GM19468 (cell line): ENCODE results near the gene SHISA3.

Experiments
- ATAC-seq: cut with Tn5 transposase; IDR thresholded peaks from one replicate; pipeline ENCODE4 v1.9.1; 2021; ENCODE audit warnings: mild to moderate bottlenecking, moderate library complexity, moderate number of reproducible peaks; ENCODE audit not compliant: unreplicated experiment; ENCODE audit errors: extremely low read depth

Gene SHISA3

GRCh38 chr4:42390622-42391354 is 6.5 kb upstream of the SHISA3 start:
- ATAC-seq: no peak

- no peak for ATAC-seq
Observed at GRCh38 chr4:42391355-42391664, 6.0 kb upstream of the SHISA3 start.

- ATAC-seq: no peak
Observed at GRCh38 chr4:42391981-42392380, 5.3 kb upstream of the SHISA3 start.

GRCh38 chr4:42392436-42392835 is 4.9 kb upstream of the SHISA3 start:
- ATAC-seq: no peak

GRCh38 chr4:42395595-42395994 is 1.7 kb upstream of the SHISA3 start:
- no peak for ATAC-seq

- ATAC-seq: no peak
Observed at GRCh38 chr4:42396361-42396751, 932 bp upstream of the SHISA3 start.

- ATAC-seq: peak; percentile 27
Observed at GRCh38 chr4:42397635-42398170, 415 bp downstream of the SHISA3 start.

GRCh38 chr4:42398171-42398870 is 1.0 kb downstream of the SHISA3 start:
- no peak for ATAC-seq

GRCh38 chr4:42398871-42399331 is 1.6 kb downstream of the SHISA3 start:
- ATAC-seq: no peak

GRCh38 chr4:42399393-42399792 is 2.1 kb downstream of the SHISA3 start:
- ATAC-seq: no peak

- no peak for ATAC-seq
Observed at GRCh38 chr4:42401171-42401570, 3.9 kb downstream of the SHISA3 start.

- ATAC-seq: no peak
Observed at GRCh38 chr4:42404001-42404400, 6.7 kb downstream of the SHISA3 start.

GRCh38 chr4:42410446-42410845 is 13.2 kb downstream of the SHISA3 start:
- ATAC-seq: no peak

GRCh38 chr4:42411803-42412202 is 14.5 kb downstream of the SHISA3 start:
- ATAC-seq: no peak

GRCh38 chr4:42412251-42412650 is 15.0 kb downstream of the SHISA3 start:
- ATAC-seq: no peak

GRCh38 chr4:42415281-42415680 is 18.0 kb downstream of the SHISA3 start:
- ATAC-seq: no peak

GRCh38 chr4:42416017-42416416 is 18.7 kb downstream of the SHISA3 start:
- no peak for ATAC-seq

- no peak for ATAC-seq
Observed at GRCh38 chr4:42417550-42417949, 20.3 kb downstream of the SHISA3 start.

GRCh38 chr4:42420140-42420539 is 22.9 kb downstream of the SHISA3 start:
- ATAC-seq: no peak

GRCh38 chr4:42425146-42426065 is 28.1 kb downstream of the SHISA3 start:
- ATAC-seq: no peak

- ATAC-seq: no peak
Observed at GRCh38 chr4:42428036-42428435, 30.7 kb downstream of the SHISA3 start.
